ENCODE results near the gene RPS13. TPM values are rescaled to one million over a fixed set of nuclear protein-coding genes. Genes with fewer than 3 reads are reported as not detected.
"Not testable (repeated sequence)": the region's sequence is repeated elsewhere in the genome, so short reads cannot be mapped to it uniquely, and the experiment has no call there.

RPS13 gene
- total and polyA plus RNA-seq, 2 donors (not counting 1 experiment from before 2014, with no cell fraction given), result 941 to 1,064 TPM

DNA sequence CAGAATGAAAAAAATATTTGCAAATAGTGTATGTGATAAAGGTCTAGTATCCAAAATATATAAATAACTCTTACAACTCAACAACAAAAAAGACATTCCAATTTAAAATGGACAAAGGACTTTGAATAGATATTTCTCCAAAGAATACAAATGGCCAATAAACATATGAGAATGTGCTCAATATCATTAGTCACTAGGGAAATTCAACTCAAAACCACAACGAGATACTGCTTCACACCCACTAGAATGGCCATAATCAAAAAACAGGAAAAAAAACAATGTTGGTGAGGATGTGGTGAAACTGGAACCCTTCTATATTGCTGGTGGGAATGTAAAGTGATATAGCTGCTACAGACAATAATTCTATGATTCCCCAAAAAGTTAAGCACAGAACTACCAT, 38.6 kb upstream of the RPS13 start:
- TF ChIP-seq, protein P1, sequence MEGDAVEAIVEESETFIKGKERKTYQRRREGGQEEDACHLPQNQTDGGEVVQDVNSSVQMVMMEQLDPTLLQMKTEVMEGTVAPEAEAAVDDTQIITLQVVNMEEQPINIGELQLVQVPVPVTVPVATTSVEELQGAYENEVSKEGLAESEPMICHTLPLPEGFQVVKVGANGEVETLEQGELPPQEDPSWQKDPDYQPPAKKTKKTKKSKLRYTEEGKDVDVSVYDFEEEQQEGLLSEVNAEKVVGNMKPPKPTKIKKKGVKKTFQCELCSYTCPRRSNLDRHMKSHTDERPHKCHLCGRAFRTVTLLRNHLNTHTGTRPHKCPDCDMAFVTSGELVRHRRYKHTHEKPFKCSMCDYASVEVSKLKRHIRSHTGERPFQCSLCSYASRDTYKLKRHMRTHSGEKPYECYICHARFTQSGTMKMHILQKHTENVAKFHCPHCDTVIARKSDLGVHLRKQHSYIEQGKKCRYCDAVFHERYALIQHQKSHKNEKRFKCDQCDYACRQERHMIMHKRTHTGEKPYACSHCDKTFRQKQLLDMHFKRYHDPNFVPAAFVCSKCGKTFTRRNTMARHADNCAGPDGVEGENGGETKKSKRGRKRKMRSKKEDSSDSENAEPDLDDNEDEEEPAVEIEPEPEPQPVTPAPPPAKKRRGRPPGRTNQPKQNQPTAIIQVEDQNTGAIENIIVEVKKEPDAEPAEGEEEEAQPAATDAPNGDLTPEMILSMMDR (conservative IDR thresholded peaks at IDR 0.05 in 1 of 2, IDR thresholded peaks at IDR 0.05 in 1 of 2; ENCODE audit: low read depth in 1 of 2, low read length in 2 of 2), result no peak
- TF ChIP-seq EZH2 (IDR thresholded peaks at IDR 0.05; ENCODE audit: low read length, missing control alignments), result no peak
- no peak overlapping the region for H3K4me3 ChIP-seq (replicated peaks in 1 of 4; ENCODE audit: control extremely low read depth in 1 of 4, insufficient read depth in 1 of 4, low read depth in 3 of 4, low read length in 4 of 4)
- no peaks in the 10 kb centered on the region for H3K4me1 ChIP-seq (ENCODE audit: control insufficient read depth, extremely low read depth, insufficient read depth, low read length)
- H3K79me2 ChIP-seq (ENCODE audit: control insufficient read depth, insufficient read depth, low read length), result no peaks in the 10 kb centered on the region
- H3K9me3 ChIP-seq (ENCODE audit: control insufficient read depth, insufficient read depth, low read depth, low read length), result no peaks in the 10 kb centered on the region
- H2AFZ ChIP-seq (ENCODE audit: low read length), result no peak overlapping the region
- H3K36me3 ChIP-seq (ENCODE audit: control insufficient read depth, insufficient read depth, low read length), result peaks cover 1% of the 10 kb centered on the region
- peak in 1 of 2 donors; percentile 6 for DNase-seq (ENCODE audit: low read depth in 2 of 2)
- H3K9ac ChIP-seq (ENCODE audit: insufficient read depth, low read length), result no peak overlapping the region
- no peak overlapping the region for H3K27ac ChIP-seq (ENCODE audit: insufficient read depth, low read length)
- H4K20me1 ChIP-seq (ENCODE audit: control insufficient read depth, extremely low read depth, insufficient read depth, low read length), result no peaks in the 10 kb centered on the region
- no peak overlapping the region for H3K4me2 ChIP-seq (ENCODE audit: extremely low read depth, insufficient read depth, low read length)
- H3K27me3 ChIP-seq (ENCODE audit: control insufficient read depth, insufficient read depth, low read length), result no peaks in the 10 kb centered on the region

DNA sequence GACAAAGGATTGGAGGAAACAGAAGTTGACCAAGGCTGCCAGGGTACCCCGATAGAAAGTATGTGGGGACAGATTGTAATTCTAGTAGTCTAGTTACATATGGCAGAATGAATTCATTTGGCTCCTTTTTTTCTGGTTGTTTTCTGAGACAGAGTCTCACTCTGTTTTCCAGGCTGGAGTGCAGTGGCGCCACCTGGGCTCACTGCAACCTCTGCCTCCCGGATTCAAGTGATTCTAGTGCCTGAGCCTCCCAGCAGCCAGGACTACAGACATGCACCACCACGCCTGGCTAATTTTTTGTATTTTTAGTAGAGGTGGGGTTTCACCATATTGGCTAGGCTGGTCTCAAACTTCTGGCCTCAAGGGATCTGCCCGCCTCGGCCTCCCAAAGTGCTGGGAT, 30.3 kb upstream of the RPS13 start:
- H2AFZ ChIP-seq (ENCODE audit: low read length); H3K79me2 ChIP-seq (ENCODE audit: control insufficient read depth, insufficient read depth, low read length); DNase-seq (ENCODE audit: low read depth in 2 of 2); H3K9me3 ChIP-seq (ENCODE audit: control insufficient read depth, insufficient read depth, low read depth, low read length); H3K27ac ChIP-seq (ENCODE audit: insufficient read depth, low read length); H3K4me1 ChIP-seq (ENCODE audit: control insufficient read depth, extremely low read depth, insufficient read depth, low read length); H3K4me3 ChIP-seq (replicated peaks in 1 of 4; ENCODE audit: control extremely low read depth in 1 of 4, insufficient read depth in 1 of 4, low read depth in 3 of 4, low read length in 4 of 4); H3K9ac ChIP-seq (ENCODE audit: insufficient read depth, low read length); H3K4me2 ChIP-seq (ENCODE audit: extremely low read depth, insufficient read depth, low read length); H4K20me1 ChIP-seq (ENCODE audit: control insufficient read depth, extremely low read depth, insufficient read depth, low read length); H3K36me3 ChIP-seq (ENCODE audit: control insufficient read depth, insufficient read depth, low read length); H3K27me3 ChIP-seq (ENCODE audit: control insufficient read depth, insufficient read depth, low read length): not testable (repeated sequence)
- TF ChIP-seq, protein P1 (conservative IDR thresholded peaks at IDR 0.05 in 1 of 2, IDR thresholded peaks at IDR 0.05 in 1 of 2; ENCODE audit: low read depth in 1 of 2, low read length in 2 of 2), result peak; percentile 12 to 34

DNA sequence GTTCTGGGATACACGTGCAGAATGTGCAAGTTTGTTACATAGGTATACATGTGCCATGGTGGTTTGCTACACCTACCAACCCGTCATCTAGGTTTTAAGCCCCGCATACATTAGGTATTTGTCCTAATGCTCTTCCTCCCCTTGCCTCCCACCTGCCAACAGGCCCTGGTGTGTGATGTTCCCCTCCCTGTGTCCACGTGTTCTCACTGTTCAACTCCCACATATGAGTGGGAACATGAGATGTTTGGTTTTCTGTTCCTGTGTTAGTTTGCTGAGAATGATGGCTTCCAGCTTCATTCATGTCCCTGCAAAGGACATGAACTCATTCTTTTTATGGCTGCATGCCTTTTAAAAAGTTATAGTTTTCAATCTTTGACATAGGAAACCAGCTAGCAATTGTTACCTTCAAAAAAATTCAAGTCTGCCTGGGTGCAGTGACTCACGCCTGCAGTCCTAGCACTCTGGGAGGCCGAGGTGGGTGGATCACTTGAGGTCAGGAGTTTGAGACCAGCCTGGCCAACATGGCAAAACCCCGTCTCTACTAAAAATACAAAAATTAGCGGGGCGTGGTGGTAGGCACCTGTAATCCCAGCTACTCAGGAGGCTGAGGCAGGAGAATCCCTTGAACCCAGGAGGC, 28.1 kb upstream of the RPS13 start:
- H3K4me1 ChIP-seq (ENCODE audit: control insufficient read depth, extremely low read depth, insufficient read depth, low read length); H4K20me1 ChIP-seq (ENCODE audit: control insufficient read depth, extremely low read depth, insufficient read depth, low read length); H3K4me2 ChIP-seq (ENCODE audit: extremely low read depth, insufficient read depth, low read length); H3K9me3 ChIP-seq (ENCODE audit: control insufficient read depth, insufficient read depth, low read depth, low read length); H2AFZ ChIP-seq (ENCODE audit: low read length); DNase-seq (ENCODE audit: low read depth in 2 of 2); H3K36me3 ChIP-seq (ENCODE audit: control insufficient read depth, insufficient read depth, low read length); H3K4me3 ChIP-seq (replicated peaks in 1 of 4; ENCODE audit: control extremely low read depth in 1 of 4, insufficient read depth in 1 of 4, low read depth in 3 of 4, low read length in 4 of 4); H3K27ac ChIP-seq (ENCODE audit: insufficient read depth, low read length); H3K9ac ChIP-seq (ENCODE audit: insufficient read depth, low read length); H3K27me3 ChIP-seq (ENCODE audit: control insufficient read depth, insufficient read depth, low read length); H3K79me2 ChIP-seq (ENCODE audit: control insufficient read depth, insufficient read depth, low read length): not testable (repeated sequence)

Data from fibroblast of lung (primary cell).